ENCODE measurements around the gene CENATAC.
"Not testable (repeated sequence)": the region's sequence is repeated elsewhere in the genome, so short reads cannot be mapped to it uniquely, and the experiment has no call there.

GRCh38 chr11:118969508-118969907 lies 28.4 kb upstream of the CENATAC start:
- not testable (repeated sequence) for TF ChIP-seq CTCF (conservative IDR thresholded peaks at IDR 0.05 in 1 of 2, IDR thresholded peaks at IDR 0.05 in 1 of 2; ENCODE audit: low read depth in 1 of 2, low read length in 2 of 2); EZH2 (IDR thresholded peaks at IDR 0.05; ENCODE audit: low read length, missing control alignments)
